WTC11 (cell line): ENCODE data around the gene DAAM2. TPM values are rescaled to one million over a fixed set of nuclear protein-coding genes. Genes with fewer than 3 reads are reported as not detected.

Experiments used
- ATAC-seq: fragments of 200-7000 bp; cut with Tn5 transposase; 2 replicates; pipeline ENCODE4 v1.10.0; 2021; ENCODE audit warnings: mild to moderate bottlenecking, moderate library complexity
- CTCF ChIA-PET: fragments of 300-600 bp; sonication (Branson Sonifier 250); formaldehyde crosslinking; loops from one replicate; lab custom pipeline; 2021; ENCODE audit warnings: antibody characterized with exemption; lab: Charles Lee
- POLR2A ChIA-PET: fragments of 350-600 bp; sonication (Branson Sonifier 250); formaldehyde crosslinking; loops from one replicate; lab custom pipeline; 2021; ENCODE audit warnings: antibody characterized with exemption; lab: Charles Lee
- DNase-seq: peaks from one replicate; pipeline ENCODE4 v3.0.0; 2021; ENCODE audit warnings: low spot score
- H3K27ac Mint-ChIP-seq: 2 replicates; pipeline ENCODE4 v1.8.0; 2021; ENCODE audit warnings: mixed read lengths
- H3K27me3 Mint-ChIP-seq: 2 replicates; pipeline ENCODE4 v1.8.0; 2021; ENCODE audit warnings: low read depth, mild to moderate bottlenecking, moderate library complexity, mixed read lengths
- H3K36me3 Mint-ChIP-seq: 2 replicates; pipeline ENCODE4 v1.8.0; 2021; ENCODE audit warnings: mixed read lengths
- H3K4me1 Mint-ChIP-seq: 2 replicates; pipeline ENCODE4 v1.8.0; 2022; ENCODE audit warnings: mixed read lengths
- H3K4me3 Mint-ChIP-seq: 2 replicates; pipeline ENCODE4 v1.8.0; 2021; ENCODE audit warnings: mild to moderate bottlenecking, moderate library complexity, mixed read lengths
- H3K9me3 Mint-ChIP-seq: 2 replicates; pipeline ENCODE4 v1.8.0; 2021; ENCODE audit warnings: mixed read lengths
- AFF4 ChIP-seq: sonication (generic); formaldehyde crosslinking; IDR thresholded peaks from 2 replicates; pipeline ENCODE4 v1.8.1; 2023; ENCODE audit warnings: mild to moderate bottlenecking, missing genetic modification reagents, borderline replicate concordance
- ARID4B ChIP-seq: sonication (generic); formaldehyde crosslinking; IDR thresholded peaks from 2 replicates; pipeline ENCODE4 v1.8.0; 2023; ENCODE audit warnings: missing genetic modification reagents, mild to moderate bottlenecking, borderline replicate concordance
- ATF1 ChIP-seq: sonication (generic); formaldehyde crosslinking; IDR thresholded peaks from 2 replicates; pipeline ENCODE4 v1.8.1; 2023; ENCODE audit warnings: mild to moderate bottlenecking, moderate library complexity, missing genetic modification reagents
- ATF3 ChIP-seq: sonication (generic); formaldehyde crosslinking; conservative IDR thresholded peaks from 2 replicates; pipeline ENCODE4 v1.8.1; 2022; ENCODE audit warnings: mild to moderate bottlenecking, missing genetic modification reagents
- ATF6 ChIP-seq: sonication (generic); formaldehyde crosslinking; IDR thresholded peaks from 2 replicates; pipeline ENCODE4 v1.8.1; 2023; ENCODE audit warnings: mild to moderate bottlenecking, missing genetic modification reagents
- CREB1 ChIP-seq: sonication (generic); formaldehyde crosslinking; IDR thresholded peaks from 2 replicates; pipeline ENCODE4 v1.8.0; 2023; ENCODE audit warnings: mild to moderate bottlenecking, missing genetic modification reagents
- ETV6 ChIP-seq: sonication (generic); formaldehyde crosslinking; IDR thresholded peaks from 2 replicates; pipeline ENCODE4 v1.8.1; 2022; ENCODE audit warnings: mild to moderate bottlenecking, missing genetic modification reagents
- FOXJ3 ChIP-seq: sonication (generic); formaldehyde crosslinking; IDR thresholded peaks from 2 replicates; pipeline ENCODE4 v1.9.0; 2021; ENCODE audit warnings: missing genetic modification reagents, mild to moderate bottlenecking, borderline replicate concordance
- GRHL2 ChIP-seq: fragments of 250-450 bp; sonication (Bioruptor Pico); IDR thresholded peaks from 2 replicates; pipeline ENCODE4 v1.8.0; 2022; ENCODE audit warnings: mild to moderate bottlenecking, moderate library complexity; ENCODE audit not compliant: insufficient replicate concordance, severe bottlenecking
- HMGA2 ChIP-seq: fragments of 250-450 bp; sonication (Bioruptor Pico); IDR thresholded peaks from 2 replicates; pipeline ENCODE4 v1.4.0; 2021; ENCODE audit warnings: mild to moderate bottlenecking, moderate library complexity
- JUN ChIP-seq: sonication (generic); formaldehyde crosslinking; IDR thresholded peaks from 2 replicates; pipeline ENCODE4 v1.8.0; 2023; ENCODE audit warnings: mild to moderate bottlenecking, missing genetic modification reagents
- KAT7 ChIP-seq: sonication (generic); formaldehyde crosslinking; IDR thresholded peaks from 2 replicates; pipeline ENCODE4 v1.8.1; 2023; ENCODE audit warnings: missing genetic modification reagents, mild to moderate bottlenecking, borderline replicate concordance
- SMAD3 ChIP-seq: sonication (generic); formaldehyde crosslinking; IDR thresholded peaks from 2 replicates; pipeline ENCODE4 v1.8.0; 2022; ENCODE audit warnings: missing genetic modification reagents, mild to moderate bottlenecking, borderline replicate concordance
- ZBTB21 ChIP-seq: sonication (generic); formaldehyde crosslinking; IDR thresholded peaks from 2 replicates; pipeline ENCODE4 v1.8.1; 2023; ENCODE audit warnings: mild to moderate bottlenecking, missing genetic modification reagents, borderline replicate concordance
- ZNF219 ChIP-seq: sonication (generic); formaldehyde crosslinking; IDR thresholded peaks from 2 replicates; pipeline ENCODE4 v1.8.0; 2023; ENCODE audit warnings: missing genetic modification reagents, mild to moderate bottlenecking, borderline replicate concordance
- total RNA-seq: library from RNA; stranded (reverse); gene quantifications from 3 replicates; pipeline ENCODE4 v1.2.3, GENCODE V29; 2021
- TF ChIP-seq, protein P1 (sequence below): sonication (generic); formaldehyde crosslinking; conservative IDR thresholded peaks from 2 replicates; pipeline ENCODE4 v1.8.1; 2023; ENCODE audit warnings: mild to moderate bottlenecking, low read depth, missing genetic modification reagents, moderate library complexity
- TF ChIP-seq, protein P2 (sequence below): fragments of 250-450 bp; sonication (Bioruptor Pico); IDR thresholded peaks from 2 replicates; pipeline ENCODE4 v1.9.0; 2021; ENCODE audit warnings: moderate library complexity, mild to moderate bottlenecking, inconsistent platforms, borderline replicate concordance
- TF ChIP-seq, protein P3 (sequence below): fragments of 250-450 bp; sonication (Bioruptor Pico); IDR thresholded peaks from 2 replicates; pipeline ENCODE4 v1.8.0; 2021; ENCODE audit warnings: mild to moderate bottlenecking
- TF ChIP-seq, protein P4 (sequence below): sonication (generic); formaldehyde crosslinking; IDR thresholded peaks from 2 replicates; pipeline ENCODE4 v1.8.1; 2022; ENCODE audit warnings: missing genetic modification reagents, borderline replicate concordance

The DAAM2 gene
- total RNA-seq, 1 experiment from 2014 or later: 2.0 TPM

DNA sequence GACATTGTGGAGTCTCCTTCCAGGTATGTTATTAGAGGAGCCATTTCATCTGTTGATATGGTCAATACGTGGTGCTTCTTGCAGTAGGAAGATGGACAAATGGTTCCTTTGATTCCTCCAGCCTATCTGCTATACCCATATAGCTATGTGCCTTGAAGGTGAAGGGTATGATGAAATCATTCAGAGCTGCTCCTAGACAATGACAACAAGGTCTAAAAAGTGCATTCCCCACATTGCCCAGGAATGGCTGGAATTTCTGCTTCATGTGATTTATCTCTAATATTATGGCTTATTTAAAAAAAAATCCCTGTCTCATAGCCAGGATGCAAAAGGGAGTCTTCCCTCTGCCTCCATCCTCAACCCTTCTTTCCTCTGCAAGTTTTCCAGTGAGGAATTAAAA, 14.1 kb downstream of the DAAM2 start (continued):
- TF ChIP-seq FOXJ3 (no peak), AFF4 (no peak), HMGA2 (CRISPR knock-in tag) (no peak), ZBTB21 (CRISPR knock-in tag) (no peak), ATF1 (no peak), GRHL2 (no peak), ETV6 (CRISPR knock-in tag) (no peak), ARID4B (CRISPR knock-in tag) (no peak), ATF3 (CRISPR knock-in tag) (no peak)
- TF ChIP-seq, protein P1, sequence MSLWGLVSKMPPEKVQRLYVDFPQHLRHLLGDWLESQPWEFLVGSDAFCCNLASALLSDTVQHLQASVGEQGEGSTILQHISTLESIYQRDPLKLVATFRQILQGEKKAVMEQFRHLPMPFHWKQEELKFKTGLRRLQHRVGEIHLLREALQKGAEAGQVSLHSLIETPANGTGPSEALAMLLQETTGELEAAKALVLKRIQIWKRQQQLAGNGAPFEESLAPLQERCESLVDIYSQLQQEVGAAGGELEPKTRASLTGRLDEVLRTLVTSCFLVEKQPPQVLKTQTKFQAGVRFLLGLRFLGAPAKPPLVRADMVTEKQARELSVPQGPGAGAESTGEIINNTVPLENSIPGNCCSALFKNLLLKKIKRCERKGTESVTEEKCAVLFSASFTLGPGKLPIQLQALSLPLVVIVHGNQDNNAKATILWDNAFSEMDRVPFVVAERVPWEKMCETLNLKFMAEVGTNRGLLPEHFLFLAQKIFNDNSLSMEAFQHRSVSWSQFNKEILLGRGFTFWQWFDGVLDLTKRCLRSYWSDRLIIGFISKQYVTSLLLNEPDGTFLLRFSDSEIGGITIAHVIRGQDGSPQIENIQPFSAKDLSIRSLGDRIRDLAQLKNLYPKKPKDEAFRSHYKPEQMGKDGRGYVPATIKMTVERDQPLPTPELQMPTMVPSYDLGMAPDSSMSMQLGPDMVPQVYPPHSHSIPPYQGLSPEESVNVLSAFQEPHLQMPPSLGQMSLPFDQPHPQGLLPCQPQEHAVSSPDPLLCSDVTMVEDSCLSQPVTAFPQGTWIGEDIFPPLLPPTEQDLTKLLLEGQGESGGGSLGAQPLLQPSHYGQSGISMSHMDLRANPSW (CRISPR knock-in tag): no peak
- TF ChIP-seq, protein P2, sequence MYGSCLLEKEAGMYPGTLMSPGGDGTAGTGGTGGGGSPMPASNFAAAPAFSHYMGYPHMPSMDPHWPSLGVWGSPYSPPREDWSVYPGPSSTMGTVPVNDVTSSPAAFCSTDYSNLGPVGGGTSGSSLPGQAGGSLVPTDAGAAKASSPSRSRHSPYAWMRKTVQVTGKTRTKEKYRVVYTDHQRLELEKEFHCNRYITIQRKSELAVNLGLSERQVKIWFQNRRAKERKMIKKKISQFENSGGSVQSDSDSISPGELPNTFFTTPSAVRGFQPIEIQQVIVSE (CRISPR knock-in tag): no peak
- TF ChIP-seq, all 79 proteins: peak for 0

DNA sequence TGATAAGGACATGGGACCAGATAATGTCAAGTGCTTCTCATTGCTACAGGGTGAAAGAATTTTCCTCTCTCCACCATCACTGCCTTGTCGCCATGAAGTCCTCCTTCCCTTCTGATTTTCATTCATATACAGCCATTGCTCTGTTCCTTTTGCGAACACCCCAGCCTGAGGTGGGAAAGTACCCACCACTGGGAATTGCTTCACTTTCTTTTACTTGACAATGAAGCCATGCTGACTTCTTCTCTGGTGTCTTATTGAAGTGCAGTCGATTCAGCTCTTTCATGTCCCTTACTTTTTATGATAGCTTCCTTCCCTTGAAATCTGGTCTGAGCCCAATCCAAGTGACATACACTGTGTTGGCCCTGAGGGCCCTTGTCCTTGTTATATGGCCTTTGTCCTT, 16.2 kb downstream of the DAAM2 start:
- no peak for TF ChIP-seq ETV6 (CRISPR knock-in tag)
- TF ChIP-seq ZNF219 (CRISPR knock-in tag): no peak
- TF ChIP-seq JUN: no peak
- TF ChIP-seq ATF6: no peak
- TF ChIP-seq SMAD3: no peak
- TF ChIP-seq, protein P3, sequence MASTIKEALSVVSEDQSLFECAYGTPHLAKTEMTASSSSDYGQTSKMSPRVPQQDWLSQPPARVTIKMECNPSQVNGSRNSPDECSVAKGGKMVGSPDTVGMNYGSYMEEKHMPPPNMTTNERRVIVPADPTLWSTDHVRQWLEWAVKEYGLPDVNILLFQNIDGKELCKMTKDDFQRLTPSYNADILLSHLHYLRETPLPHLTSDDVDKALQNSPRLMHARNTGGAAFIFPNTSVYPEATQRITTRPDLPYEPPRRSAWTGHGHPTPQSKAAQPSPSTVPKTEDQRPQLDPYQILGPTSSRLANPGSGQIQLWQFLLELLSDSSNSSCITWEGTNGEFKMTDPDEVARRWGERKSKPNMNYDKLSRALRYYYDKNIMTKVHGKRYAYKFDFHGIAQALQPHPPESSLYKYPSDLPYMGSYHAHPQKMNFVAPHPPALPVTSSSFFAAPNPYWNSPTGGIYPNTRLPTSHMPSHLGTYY (CRISPR knock-in tag): no peak
- TF ChIP-seq CREB1: no peak
- TF ChIP-seq, protein P4, sequence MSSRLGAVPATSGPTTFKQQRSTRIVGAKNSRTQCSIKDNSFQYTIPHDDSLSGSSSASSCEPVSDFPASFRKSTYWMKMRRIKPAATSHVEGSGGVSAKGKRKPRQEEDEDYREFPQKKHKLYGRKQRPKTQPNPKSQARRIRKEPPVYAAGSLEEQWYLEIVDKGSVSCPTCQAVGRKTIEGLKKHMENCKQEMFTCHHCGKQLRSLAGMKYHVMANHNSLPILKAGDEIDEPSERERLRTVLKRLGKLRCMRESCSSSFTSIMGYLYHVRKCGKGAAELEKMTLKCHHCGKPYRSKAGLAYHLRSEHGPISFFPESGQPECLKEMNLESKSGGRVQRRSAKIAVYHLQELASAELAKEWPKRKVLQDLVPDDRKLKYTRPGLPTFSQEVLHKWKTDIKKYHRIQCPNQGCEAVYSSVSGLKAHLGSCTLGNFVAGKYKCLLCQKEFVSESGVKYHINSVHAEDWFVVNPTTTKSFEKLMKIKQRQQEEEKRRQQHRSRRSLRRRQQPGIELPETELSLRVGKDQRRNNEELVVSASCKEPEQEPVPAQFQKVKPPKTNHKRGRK: no peak
- TF ChIP-seq GRHL2: no peak
- TF ChIP-seq KAT7 (CRISPR knock-in tag): no peak
- Mint-ChIP-seq H3K4me3 (no peak overlapping the region), H3K36me3 (no peaks in the 10 kb centered on the region), H3K9me3 (no peaks in the 10 kb centered on the region), H3K27me3 (peaks cover 4% of the 10 kb centered on the region; the same call in 1 of the 2 replicates), H3K27ac (no peak overlapping the region), H3K4me1 (peaks cover 25% of the 10 kb centered on the region)
- ATAC-seq (no peak), DNase-seq (no peak)
- POLR2A ChIA-PET: no interaction called here
- CTCF ChIA-PET: no interaction called here
